Stimulated activated CD8-positive, alpha-beta memory T cell treated with anti-CD3 and anti-CD28 coated beads, Interleukin-7, amount 100 ng/mL, for 1 hour (primary cell): Measurements from ENCODE around the gene RAB1B.
A peak's percentile ranks its signal among the peaks of the same experiment; 100 is the strongest.

ENCODE experiments used
- DNase-seq, 2 donors: peaks; one replicate each; pipeline ENCODE4 v3.0.0-alpha.2; 2020; ENCODE audit warnings: low read depth in 2 of 2

The RAB1B gene

GRCh38 chr11:66268244-66268951 is at the start of gene RAB1B:
RAB1B (plus strand) TSS chr11:66268639; CDS start chr11:66268680, 41 bp downstream.
- DNase-seq, result peak; percentile 99 to 100

- DNase-seq, result no peak
Observed at GRCh38 chr11:66218846-66219620, 49.4 kb upstream of the RAB1B start.

GRCh38 chr11:66219846-66220565 is 48.4 kb upstream of the RAB1B start:
- no peak for DNase-seq

- DNase-seq, result no peak
Observed at GRCh38 chr11:66220566-66220935, 47.9 kb upstream of the RAB1B start.

GRCh38 chr11:66221012-66221411 is 47.4 kb upstream of the RAB1B start:
- DNase-seq, result no peak

- no peak for DNase-seq
Observed at GRCh38 chr11:66221726-66222236, 46.7 kb upstream of the RAB1B start.

GRCh38 chr11:66222358-66223149 is 45.9 kb upstream of the RAB1B start:
- DNase-seq, result peak; percentile 80

GRCh38 chr11:66224226-66224855 is 44.1 kb upstream of the RAB1B start:
- no peak for DNase-seq

- no peak for DNase-seq
Observed at GRCh38 chr11:66225066-66225465, 43.4 kb upstream of the RAB1B start.

- no peak for DNase-seq
Observed at GRCh38 chr11:66226101-66226500, 42.3 kb upstream of the RAB1B start.

- DNase-seq, result no peak
Observed at GRCh38 chr11:66227700-66228099, 40.7 kb upstream of the RAB1B start.

GRCh38 chr11:66228521-66228920 is 39.9 kb upstream of the RAB1B start:
- DNase-seq, result no peak

- DNase-seq, result no peak
Observed at GRCh38 chr11:66230156-66230555, 38.3 kb upstream of the RAB1B start.

GRCh38 chr11:66230978-66231377 is 37.5 kb upstream of the RAB1B start:
- DNase-seq, result no peak

- no peak for DNase-seq
Observed at GRCh38 chr11:66231561-66231960, 36.9 kb upstream of the RAB1B start.

- DNase-seq, result no peak
Observed at GRCh38 chr11:66232769-66233168, 35.7 kb upstream of the RAB1B start.

- no peak for DNase-seq
Observed at GRCh38 chr11:66233301-66233700, 35.1 kb upstream of the RAB1B start.

GRCh38 chr11:66235141-66235540 is 33.3 kb upstream of the RAB1B start:
- no peak for DNase-seq

GRCh38 chr11:66237867-66238266 is 30.6 kb upstream of the RAB1B start:
- no peak for DNase-seq

GRCh38 chr11:66238786-66239413 is 29.5 kb upstream of the RAB1B start:
- DNase-seq, result no peak

GRCh38 chr11:66239511-66239910 is 28.9 kb upstream of the RAB1B start:
- DNase-seq, result no peak
